Kidney (tissue), 14 donors: Measurements from ENCODE around the gene TRMT44. TPM values are rescaled to one million over a fixed set of nuclear protein-coding genes. Genes with fewer than 3 reads are reported as not detected.

ENCODE experiments used
- DNase-seq, 5 donors: peaks; one replicate each; pipeline ENCODE4 v3.0.0-alpha.2; 2013 to 2020
- FAIRE-seq: peaks from 2 replicates; lab custom pipeline; 2012; peaks lifted over from hg19 to GRCh38; lab: Jason Lieb, UNC
- H3K27ac ChIP-seq, 2 donors: one replicate each; pipeline ENCODE4 v1.7.0; 2013; ENCODE audit warnings: low read depth in 2 of 2, low read length in 2 of 2, inconsistent platforms in 1 of 2
- H3K27me3 ChIP-seq: one replicate; pipeline ENCODE4 v1.7.1; 2013; ENCODE audit warnings: low read length, inconsistent platforms; ENCODE audit not compliant: control insufficient read depth, insufficient read depth
- H3K36me3 ChIP-seq, 3 donors: one replicate each; pipeline versions ENCODE4 v1.7.0 to v1.7.1; 2013; ENCODE audit warnings: low read length in 3 of 3, control low read depth in 1 of 3, inconsistent platforms in 1 of 3; ENCODE audit not compliant: insufficient read depth in 3 of 3, control insufficient read depth in 2 of 3
- H3K4me1 ChIP-seq, 3 donors: one replicate each; pipeline versions ENCODE4 v1.7.0 to v1.7.1; 2013; ENCODE audit warnings: low read length in 3 of 3, inconsistent platforms in 1 of 3, low read depth in 1 of 3; ENCODE audit not compliant: control insufficient read depth in 2 of 3, insufficient read depth in 2 of 3
- H3K4me3 ChIP-seq, 3 donors: one replicate each; pipeline versions ENCODE4 v1.7.0 to v1.8.1; 2013; ENCODE audit warnings: low read length in 3 of 3, control low read depth in 1 of 3, inconsistent platforms in 1 of 3
- H3K9ac ChIP-seq, 3 donors: one replicate each; pipeline versions ENCODE4 v1.7.0 to v1.7.1; 2013; ENCODE audit warnings: low read length in 3 of 3, control low read depth in 1 of 3, inconsistent platforms in 1 of 3
- H3K9me3 ChIP-seq, 3 donors: one replicate each; pipeline versions ENCODE4 v1.7.0 to v1.7.1; 2013; ENCODE audit warnings: low read length in 3 of 3, control low read depth in 1 of 3, inconsistent platforms in 1 of 3; ENCODE audit not compliant: control insufficient read depth in 2 of 3, insufficient read depth in 1 of 3
- intact Hi-C: fragments of 100-400 bp; cut with DNase I; formaldehyde crosslinking; loops from one replicate; pipeline ENCODE4 v1.11.1; 2022
- polyA plus RNA-seq: library from polyadenylated mRNA; stranded (reverse); fragments of 350-450 nt; fragmentation: Illumina TruSeq; extraction: RNeasy Lipid Tissue Mini Kit (QIAGEN cat#74804); gene quantifications from one replicate; pipeline ENCODE4 v1.2.3, GENCODE V29; 2014; ENCODE audit warnings: low read depth, low replicate concordance; ENCODE audit not compliant: insufficient read depth
- total RNA-seq: library from RNA; stranded (reverse); fragmentation: NEBNext Ultra II Directional; extraction: Animal tissue kit (Norgen Biotek cat#: 25700); gene quantifications from one replicate; pipeline ENCODE4 v1.2.1, GENCODE V29; 2021
- TF ChIP-seq, protein P1 (sequence below): IDR thresholded peaks from 3 replicates; pipeline ENCODE4 v1.5.1; 2012; ENCODE audit warnings: mild to moderate bottlenecking, moderate library complexity, borderline replicate concordance; ENCODE audit not compliant: insufficient read depth; ENCODE audit errors: extremely low read depth
- donor health status: control.
- donor health status: control.
- donor health status: control.
- donor health status: control.
- donor health status: control.
- donor health status: DM: yes; HTN: yes; CAD: no.
- donor health status: Normal renal cell carcinoma (clear cell type).

Gene TRMT44
- total and polyA plus RNA-seq, 2 donors from 2014 or later, result 5.1 to 20.1 TPM

DNA sequence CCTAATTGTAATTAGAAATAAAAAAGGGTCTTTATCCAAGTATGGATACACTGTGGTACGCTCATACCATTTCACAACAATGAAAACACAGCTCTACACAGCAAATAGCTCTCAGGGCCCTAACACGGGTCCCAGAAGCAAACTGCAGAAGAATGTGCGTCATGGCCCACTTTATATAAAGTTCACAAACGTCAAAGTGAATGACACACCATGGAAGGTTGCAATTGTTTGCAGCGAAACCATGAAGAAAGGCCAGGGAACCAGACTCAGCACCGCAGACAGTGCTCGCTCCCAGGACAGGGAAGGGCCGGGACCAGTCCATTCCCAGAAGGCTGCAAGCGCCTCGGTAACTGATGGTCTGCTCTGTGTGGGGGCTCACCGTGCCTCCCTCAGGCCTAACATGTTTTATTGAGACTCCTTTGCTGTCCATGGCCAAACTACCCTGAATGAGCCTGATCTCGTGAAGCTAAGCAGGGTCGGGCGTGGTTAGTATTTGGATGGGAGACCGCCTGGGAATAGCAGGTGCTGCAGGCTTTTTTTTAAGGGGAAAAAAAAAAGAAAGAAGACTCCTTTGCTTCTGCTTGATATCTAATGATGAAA is 47.9 kb upstream of the TRMT44 start:
- TF ChIP-seq, protein P1, sequence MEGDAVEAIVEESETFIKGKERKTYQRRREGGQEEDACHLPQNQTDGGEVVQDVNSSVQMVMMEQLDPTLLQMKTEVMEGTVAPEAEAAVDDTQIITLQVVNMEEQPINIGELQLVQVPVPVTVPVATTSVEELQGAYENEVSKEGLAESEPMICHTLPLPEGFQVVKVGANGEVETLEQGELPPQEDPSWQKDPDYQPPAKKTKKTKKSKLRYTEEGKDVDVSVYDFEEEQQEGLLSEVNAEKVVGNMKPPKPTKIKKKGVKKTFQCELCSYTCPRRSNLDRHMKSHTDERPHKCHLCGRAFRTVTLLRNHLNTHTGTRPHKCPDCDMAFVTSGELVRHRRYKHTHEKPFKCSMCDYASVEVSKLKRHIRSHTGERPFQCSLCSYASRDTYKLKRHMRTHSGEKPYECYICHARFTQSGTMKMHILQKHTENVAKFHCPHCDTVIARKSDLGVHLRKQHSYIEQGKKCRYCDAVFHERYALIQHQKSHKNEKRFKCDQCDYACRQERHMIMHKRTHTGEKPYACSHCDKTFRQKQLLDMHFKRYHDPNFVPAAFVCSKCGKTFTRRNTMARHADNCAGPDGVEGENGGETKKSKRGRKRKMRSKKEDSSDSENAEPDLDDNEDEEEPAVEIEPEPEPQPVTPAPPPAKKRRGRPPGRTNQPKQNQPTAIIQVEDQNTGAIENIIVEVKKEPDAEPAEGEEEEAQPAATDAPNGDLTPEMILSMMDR, result no peak
- no peak for DNase-seq
- H3K36me3 ChIP-seq, result peaks cover 0 to 26% (median 14%) of the 10 kb centered on the region in 3 donors
- no peak overlapping the region for H3K9ac ChIP-seq
- H3K4me1 ChIP-seq, result peaks cover 7 to 12% (median 7%) of the 10 kb centered on the region in 3 donors
- FAIRE-seq, result no peak
- no peaks in the 10 kb centered on the region for H3K27me3 ChIP-seq
- intact Hi-C loops, result loop anchor here (10.0 kb wide), 1 partner anchor 128 kb away; the partner anchor contains the start of gene HTRA3
- H3K9me3 ChIP-seq, result no peaks in the 10 kb centered on the region
- no peak overlapping the region for H3K4me3 ChIP-seq
- H3K27ac ChIP-seq, result no peak overlapping the region

DNA sequence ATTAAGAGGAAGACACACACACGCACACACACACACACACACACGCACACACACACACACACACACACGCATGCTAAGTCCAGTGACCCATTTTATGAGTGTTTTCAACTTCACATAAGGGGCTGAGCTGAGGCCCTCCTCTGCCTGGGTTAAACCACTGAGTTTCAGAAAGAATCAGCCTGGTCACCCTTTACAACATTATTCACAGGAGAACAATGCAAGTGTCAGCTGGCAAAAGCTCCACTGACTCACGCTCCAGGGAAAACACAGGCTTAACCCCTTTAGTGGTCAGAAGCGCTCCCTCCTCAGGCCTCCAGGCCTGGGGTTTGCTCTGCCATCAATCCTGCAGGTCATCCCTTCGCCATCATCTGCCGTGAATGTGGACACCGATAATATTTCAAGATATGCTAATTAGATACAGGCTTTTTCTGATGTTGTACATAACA is 47.0 kb upstream of the TRMT44 start:
- no peaks in the 10 kb centered on the region for H3K27me3 ChIP-seq
- H3K9ac ChIP-seq, result peak overlapping the region in 1 of 3 donors; percentile 46
- TF ChIP-seq, protein P1, result no peak
- intact Hi-C loops, result loop anchor here (10.0 kb wide), 1 partner anchor 129 kb away; the partner anchor contains the start of gene HTRA3
- DNase-seq (peak in 3 of 5 donors; percentile 38 to 82 (median 56)), FAIRE-seq (no peak)
- no peaks in the 10 kb centered on the region for H3K9me3 ChIP-seq
- peaks cover 7 to 12% (median 7%) of the 10 kb centered on the region in 3 donors for H3K4me1 ChIP-seq
- peaks cover 0 to 24% (median 14%) of the 10 kb centered on the region in 3 donors for H3K36me3 ChIP-seq
- no peak overlapping the region for H3K27ac ChIP-seq
- H3K4me3 ChIP-seq, result peak overlapping the region in 1 of 3 donors; percentile 32

DNA sequence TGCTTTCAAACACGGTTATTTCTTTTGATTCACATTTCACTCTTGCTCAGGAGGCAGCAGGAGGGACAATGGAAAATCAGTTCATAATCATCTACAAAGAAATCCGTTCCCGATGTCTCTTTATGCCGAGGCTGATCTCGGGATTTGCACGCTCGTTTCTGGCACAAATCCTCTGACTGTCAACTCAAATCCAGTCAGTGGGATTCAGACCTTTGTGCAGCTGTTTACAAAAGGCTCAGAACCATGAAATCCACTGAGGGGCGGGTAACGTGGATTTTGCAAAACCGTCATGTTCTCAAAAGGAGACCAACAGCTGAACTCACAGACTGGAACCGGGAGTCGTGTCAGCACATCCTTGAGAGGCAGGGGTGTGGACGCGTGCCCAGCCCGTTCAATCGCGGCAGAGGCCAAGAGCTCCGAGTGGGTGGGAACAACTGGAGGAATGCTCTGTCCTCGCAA is 46.5 kb upstream of the TRMT44 start:
- DNase-seq, result peak in 4 of 5 donors; percentile 57 to 89 (median 72)
- peak overlapping the region in 1 of 3 donors; percentile 46 for H3K9ac ChIP-seq
- peak overlapping the region in 1 of 3 donors; percentile 32 for H3K4me3 ChIP-seq
- intact Hi-C loops, result loop anchor here (10.0 kb wide), 1 partner anchor 129 kb away; the partner anchor contains the start of gene HTRA3
- H3K4me1 ChIP-seq, result peaks cover 7 to 12% (median 7%) of the 10 kb centered on the region in 3 donors
- no peak for FAIRE-seq
- no peak overlapping the region for H3K27ac ChIP-seq
- TF ChIP-seq, protein P1, result no peak
- no peaks in the 10 kb centered on the region for H3K9me3 ChIP-seq
- peaks cover 0 to 24% (median 14%) of the 10 kb centered on the region in 3 donors for H3K36me3 ChIP-seq
- no peaks in the 10 kb centered on the region for H3K27me3 ChIP-seq
